HG02798 (cell line): Measurements from ENCODE around the gene RPS21.
A peak's percentile ranks its signal among the peaks of the same experiment; 100 is the strongest.

ENCODE experiments used
- ATAC-seq: cut with Tn5 transposase; IDR thresholded peaks from one replicate; pipeline ENCODE4 v1.9.1; 2021; ENCODE audit warnings: mild to moderate bottlenecking; ENCODE audit not compliant: unreplicated experiment, poor library complexity

RPS21 gene

DNA sequence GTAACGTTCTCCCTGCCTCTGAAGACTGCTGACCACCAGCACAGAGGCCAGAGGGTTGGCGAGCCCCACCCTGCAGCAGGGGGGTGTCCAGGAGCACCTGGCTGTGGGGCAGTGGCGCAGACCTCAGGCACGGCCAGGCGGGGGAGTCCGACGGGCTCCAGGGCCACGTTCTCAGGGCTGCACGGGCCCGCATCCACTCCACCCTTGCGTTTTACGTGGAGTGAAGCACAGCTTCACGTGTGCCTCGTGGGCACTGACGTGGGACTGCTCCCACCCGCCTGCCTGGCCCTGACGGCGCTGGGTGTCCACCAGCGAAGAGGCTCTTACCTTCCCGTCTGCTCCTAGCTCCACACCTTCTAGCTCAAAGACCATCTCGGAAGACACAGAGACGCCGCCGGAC is 6.9 kb downstream of the RPS21 start:
- ATAC-seq = no peak

DNA sequence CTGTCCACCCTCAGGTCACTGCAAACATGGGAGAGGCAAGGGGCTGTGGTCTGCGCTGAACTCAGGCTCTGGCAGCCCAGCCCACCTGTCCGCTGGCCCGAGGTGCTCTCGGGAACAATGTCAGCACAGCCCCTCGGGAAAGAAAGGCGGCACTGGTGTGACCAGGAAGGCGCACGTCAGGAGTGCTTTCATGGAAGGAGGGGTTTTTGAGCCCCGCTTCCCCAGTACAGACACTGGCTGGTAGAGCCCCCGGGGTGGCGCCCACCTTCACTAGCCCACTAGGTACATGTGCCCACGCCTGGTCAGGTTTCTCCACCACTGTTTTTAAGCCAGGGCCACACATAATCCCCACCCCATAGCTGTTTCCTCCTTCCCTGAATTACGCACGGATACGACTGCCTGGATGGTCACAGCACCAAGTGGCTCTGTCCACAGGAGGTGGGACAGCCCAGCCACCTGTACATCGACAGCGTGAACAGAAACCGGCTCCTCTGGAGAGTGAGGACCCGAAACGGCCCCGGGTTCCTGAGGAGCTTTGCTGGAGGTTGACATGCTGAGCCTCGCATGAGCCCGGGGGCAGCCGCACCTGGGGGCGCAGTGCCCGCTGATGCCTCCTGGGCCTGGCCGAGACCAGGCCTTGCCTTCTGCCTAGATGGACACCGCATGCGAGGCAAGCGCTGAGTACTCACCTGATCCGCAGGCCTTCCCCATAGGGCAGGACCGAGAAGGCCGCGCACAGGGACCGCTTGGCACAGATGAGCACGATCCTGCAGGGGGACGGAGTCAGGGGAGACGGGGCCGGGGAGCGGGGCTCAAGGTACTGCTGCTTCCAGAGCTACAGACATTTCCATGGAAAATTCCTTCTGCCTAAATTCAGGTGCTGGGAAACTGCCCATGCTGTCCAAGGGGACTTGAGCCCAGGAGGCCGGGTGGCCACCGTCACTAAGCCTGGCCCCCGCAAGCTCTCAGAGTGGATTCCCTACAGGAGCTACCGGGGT is 7.6 kb downstream of the RPS21 start:
- ATAC-seq = no peak

DNA sequence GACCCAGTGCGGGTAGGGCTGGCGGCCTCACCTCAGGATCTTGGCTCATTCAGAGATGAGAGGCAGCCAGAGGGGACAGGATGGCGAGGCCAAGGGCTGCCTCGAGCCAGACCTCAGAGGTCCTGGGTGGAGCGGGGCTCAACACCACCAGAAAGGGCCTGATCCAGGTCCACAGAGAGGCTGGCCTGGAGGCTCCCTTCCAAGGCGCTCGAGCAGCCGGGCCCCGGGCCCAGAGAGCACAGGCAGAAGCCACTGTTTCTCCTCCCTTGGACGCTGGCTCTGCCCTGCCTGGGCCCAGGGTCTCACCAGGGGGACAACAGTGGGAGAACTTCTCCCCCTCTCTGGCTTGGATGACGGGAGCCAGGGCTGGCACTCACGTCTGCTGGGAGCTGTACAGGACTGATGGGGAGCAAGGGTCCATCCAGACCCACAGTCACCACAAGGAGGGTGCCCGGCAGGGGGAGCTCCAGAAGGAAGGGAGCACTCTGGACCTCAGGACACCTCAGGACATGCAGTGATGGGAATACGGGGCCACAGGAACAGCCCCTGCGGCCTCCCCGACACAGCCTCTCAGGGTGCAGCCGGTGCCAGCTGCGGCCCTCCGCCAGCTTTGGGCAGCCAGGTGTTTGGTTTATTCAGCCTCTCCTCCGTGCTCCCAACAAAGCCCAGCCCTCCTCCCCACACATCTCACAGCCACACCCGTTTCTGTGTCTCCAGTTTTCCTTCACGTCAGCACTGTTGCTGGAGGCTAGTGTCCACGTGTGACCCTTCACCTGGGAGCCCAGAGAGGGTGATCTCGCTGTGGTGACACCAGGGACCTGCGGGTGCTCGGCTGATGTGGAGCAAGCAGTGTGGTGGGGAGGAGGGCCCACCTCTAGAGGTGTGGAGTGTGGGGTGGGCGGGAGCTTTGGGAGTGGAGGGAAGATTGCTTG is 8.7 kb downstream of the RPS21 start:
- no peak for ATAC-seq

DNA sequence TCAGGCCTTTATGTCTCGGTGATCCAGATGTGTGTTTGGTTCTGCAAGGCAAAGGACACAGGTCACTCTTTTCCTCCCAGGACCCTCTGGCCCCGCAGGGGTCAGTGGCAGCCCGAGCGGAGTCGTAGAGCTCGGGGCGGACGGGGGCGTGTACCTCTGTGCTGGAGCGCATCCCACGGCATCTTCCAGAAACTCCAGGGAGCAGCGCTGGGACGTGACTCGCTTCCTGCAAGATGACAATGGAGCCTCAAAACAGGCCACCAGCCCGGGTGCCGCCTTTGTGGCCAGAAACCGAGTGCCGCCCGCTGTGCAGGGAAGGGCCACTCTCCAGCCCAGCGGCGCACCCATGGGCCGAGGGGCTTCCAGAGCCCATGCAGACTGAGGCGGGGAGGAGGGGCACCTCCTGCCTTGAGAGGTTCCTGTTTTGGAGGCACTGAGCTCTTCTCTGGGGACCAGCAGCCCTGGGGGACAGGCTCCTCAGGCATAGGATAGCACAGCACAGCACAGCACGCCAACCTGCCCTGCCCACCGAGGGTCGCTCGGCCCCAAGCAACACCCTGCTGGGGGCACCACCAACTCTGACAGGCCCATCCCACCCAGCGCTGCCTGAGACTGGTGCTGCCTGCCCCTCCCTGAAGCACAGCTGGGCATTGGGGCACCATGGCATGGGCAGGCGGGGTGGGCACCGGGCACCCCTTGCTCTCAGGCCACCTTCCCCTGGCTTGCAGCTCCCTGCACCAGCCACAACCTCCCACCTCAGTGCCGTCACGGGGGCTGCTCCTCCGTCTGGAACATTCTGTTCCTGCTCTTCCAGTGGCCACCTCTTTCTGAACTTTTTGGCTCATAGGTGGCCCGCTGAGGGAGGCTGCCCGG is 9.7 kb downstream of the RPS21 start:
- ATAC-seq = no peak

DNA sequence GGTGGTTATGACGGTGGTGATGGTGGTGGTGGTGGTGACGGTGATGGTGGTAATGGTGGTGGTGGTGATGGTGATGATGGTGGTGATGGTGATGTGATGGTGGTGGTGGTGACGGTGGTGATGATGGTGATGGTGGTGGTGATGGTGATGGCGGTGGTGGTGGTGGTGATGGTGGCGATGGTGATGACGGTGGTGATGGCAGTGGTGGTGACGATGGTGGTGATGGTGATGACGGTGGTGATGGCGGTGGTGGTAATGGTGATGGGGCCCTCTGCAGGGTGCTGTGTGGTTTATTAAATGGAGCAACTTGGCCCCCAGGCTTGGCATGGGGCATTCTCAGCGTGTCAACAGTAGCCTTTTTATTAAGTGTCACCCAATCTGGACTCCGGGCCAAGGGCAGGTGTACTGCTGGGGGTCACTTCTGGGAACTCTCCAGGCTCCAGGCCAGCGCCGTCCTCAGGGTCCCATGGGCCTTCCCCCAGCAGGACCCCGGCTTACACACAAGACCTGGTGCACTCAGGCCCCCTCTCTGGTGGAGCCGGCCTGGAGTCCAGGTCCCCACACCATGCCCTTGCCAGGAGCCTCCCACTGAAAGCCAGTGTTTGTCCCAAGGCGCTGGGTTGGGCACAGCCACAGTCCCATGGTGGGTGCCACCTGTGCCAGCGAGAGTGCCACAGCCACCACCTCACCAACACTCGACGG is 11.4 kb downstream of the RPS21 start:
- no peak for ATAC-seq

DNA sequence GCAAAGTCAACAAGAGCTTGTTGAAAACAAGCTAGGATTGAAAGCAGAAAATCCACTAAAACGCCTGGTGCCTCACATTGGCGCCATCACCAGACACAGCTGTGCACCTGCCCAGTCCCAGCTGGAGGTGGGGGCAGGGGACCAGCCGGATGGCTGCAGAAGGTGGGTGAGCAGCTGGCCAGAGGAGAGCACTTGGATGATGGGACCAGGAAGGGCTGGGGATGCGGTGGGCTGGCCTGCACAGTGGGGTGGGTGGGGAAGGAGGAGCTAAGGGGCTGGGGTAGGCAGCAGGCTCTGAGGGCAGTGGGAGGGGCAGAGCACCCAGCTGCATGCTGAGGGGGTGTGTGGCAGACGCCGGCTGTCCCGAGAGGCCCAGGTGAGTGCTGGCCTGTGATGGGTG is 13.1 kb downstream of the RPS21 start:
- no peak for ATAC-seq

DNA sequence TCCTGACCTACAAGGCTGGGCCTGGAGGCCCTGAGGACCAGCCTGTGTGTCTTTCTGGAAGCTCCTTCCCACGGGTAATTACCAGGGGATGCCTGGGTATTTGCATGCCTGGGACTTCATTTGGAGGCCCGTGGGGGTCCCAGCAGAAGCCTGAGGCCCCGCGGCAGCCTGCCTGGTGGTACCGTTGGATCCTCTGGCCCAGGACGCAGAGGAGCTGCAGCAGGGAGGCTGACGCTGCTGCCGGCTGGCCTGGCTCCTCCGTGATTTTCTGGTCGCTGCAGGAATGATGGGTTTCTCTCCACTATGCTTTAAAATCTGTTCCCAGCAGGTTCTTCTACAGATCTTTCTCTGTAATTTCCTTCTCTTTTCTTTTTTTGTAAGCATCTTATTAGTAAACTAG is 13.6 kb downstream of the RPS21 start:
- no peak for ATAC-seq

DNA sequence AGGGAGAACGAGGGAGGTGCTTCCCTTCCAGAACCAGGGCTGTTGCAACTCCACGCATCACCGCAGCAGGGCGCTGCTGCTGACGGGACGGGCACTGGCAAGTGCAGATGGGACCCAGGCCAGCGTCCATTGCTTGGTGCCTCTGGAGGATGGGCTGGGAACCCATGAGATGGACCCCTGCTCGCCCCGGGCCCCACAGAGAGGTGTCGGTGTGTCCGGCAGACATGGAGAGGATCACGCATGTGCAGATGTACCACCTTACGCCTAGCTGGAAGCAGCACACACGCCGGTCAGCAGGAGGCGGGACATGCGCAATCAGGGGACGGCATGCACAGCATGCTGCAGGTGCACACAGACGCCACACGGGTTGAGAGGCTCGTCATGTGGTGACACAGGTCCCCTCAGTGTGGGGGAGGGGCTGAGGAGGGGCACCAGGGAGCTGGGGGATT is 14.5 kb downstream of the RPS21 start:
- ATAC-seq = no peak

DNA sequence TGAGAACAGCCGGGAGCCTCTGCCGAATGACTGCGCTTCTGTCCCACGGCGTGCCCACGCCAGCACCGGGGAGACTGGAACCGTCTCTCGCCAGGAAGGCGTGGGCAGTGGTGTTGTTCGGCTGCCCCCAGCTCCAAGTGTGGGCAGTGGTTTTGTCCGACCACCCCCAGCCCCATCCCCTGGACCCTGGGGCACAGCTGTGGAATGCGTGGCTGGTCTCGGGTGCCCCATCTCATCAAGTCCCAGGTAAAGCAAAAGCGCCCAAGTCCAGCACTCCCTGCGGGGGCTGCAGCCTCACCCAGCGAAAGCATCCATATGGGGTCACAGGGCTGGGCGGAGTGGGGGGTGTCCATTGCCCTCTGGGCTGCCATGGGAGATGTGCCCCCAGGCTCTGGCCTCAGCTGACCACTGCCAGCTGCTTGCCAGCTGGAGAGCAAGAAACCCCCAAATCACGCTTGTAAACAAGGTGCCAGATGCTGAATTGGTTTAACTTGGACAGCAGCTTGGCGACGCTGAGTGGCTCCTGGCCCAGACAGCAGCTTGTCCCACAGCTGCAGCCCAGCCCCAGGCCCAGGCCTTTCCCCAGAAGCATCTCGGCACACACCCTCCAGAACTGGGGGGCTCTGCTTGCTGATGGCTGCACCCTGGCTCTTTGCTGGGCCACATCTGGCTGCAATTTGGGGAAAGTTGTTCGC is 15.7 kb downstream of the RPS21 start:
- ATAC-seq = no peak

DNA sequence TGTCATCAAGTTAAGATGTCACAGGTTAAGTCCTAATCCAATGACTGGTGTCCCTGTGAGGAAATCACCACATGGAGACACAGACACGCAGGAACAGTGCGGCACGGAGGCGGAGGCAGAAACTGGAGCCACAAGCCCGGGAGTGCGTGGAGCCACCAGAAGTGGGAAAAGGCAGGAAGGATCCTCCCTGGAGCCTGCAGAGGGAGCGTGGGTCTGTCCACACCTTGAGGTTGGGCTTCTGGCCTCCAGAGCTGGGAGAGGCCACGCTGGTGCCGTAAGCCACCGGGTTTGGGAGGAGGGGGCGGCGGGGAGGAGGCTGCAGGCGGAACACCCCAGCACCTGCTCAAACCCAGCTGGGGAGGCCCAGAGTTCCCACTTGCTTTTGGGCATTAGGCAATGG is 16.4 kb downstream of the RPS21 start:
- ATAC-seq = no peak

DNA sequence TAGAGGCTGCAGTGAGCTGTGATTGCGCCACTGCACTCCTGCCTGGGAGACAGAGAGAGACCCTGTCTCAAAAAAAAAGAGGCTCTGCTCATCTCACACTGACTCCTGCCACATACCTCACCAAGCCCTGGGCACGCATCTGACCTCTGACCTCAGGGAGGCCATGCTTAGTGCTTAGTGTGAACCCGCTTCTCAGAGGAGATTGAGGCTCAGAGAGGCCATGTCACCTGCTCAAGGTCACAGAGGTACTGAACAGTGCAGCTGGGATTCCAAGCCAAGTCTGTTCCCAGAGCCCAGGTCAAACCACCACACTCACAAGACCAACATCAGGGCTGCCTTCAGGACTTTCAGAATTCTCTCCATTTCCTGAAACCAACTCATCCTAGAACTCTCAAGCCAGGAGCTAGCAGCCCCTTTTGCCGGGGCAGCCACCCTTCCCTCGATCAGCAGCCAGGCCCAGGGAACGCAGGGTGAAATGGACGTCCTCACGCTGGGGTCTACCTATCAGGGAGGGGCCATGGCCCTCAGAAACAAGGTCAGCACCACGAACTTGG is 17.3 kb downstream of the RPS21 start:
- ATAC-seq = no peak

DNA sequence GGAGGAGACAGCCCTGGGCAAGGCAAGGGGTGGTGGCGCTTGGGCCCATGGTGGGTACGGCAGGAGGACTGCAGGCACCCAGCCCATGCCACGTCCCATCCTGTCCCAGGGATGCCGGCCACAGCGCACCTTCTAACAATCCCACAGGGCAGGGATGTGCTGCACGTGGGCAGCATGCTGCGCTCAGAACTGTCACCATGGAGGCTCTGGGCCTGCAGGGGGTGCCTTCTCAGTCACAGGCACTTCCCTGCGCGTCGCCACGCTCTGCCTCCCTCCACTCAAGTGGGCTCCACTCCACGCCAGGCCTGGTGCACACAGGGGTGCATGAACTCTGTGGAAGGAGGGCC is 17.8 kb downstream of the RPS21 start:
- no peak for ATAC-seq

DNA sequence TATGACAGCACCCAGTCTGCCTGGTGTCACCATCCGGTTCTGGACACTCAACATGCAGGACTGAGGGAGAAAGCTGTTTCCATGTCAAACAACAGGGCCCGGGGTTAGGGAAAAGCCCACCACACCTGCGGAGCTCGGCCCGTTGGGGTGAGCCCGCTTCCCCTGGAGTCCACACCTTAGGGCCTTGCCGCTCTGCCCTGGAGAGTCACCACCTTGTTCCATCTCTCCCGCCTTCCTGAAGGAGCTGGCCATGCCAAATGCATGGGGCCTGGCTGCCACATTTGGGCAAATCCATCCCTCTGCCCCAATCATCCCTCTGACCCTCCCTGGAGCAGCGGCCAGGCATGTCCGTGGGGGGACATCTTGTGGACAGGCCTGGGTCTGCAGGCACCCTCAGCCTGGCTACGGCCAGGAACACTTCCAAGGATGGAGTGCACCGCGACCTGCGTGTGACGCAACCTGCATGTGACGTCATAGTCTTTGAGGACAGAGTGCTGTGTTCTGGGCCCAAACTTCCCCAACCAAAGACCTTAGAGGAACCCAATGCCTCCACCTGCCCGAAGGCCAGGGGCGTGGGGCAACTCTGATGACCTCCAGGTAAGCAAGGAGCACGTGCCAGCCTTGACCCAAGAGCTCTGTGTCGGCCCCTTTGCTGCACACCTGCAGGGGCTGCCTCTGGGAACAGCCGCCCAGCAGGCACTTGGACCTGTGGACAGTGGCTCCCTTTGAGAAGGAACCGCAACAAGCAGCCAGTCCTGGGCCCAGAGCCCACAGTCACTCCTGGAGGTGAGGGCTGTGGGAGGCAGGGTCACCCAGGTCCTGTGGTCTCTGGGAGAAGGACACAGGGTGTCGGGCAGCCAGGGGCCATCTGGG is 18.4 kb downstream of the RPS21 start:
- ATAC-seq = no peak

DNA sequence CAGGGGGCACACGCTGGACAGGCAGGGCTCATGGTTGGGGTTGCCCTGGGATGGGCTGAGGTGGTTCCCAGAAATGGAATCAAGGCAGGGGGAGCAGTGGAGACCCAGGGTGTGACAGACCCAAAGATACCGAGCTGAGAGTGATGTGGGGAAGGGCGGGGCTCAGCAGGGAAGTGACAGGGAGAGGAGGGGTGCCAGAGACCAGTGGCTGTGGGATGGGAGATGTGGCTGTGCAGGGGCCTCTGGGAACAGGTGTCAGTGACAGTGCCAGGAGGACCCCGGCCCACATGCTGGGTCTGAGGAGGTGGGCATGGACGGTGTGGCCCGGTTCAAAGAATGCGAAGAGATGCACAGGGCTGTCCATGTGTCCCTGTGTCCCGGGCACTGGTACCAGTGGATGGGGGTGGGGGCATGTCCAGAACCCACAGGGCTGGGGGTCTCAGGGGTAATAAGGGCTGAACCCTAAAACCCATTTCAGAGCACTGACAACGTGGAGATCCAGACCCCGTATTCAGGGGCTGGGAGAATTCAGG is 19.1 kb downstream of the RPS21 start:
- no peak for ATAC-seq

DNA sequence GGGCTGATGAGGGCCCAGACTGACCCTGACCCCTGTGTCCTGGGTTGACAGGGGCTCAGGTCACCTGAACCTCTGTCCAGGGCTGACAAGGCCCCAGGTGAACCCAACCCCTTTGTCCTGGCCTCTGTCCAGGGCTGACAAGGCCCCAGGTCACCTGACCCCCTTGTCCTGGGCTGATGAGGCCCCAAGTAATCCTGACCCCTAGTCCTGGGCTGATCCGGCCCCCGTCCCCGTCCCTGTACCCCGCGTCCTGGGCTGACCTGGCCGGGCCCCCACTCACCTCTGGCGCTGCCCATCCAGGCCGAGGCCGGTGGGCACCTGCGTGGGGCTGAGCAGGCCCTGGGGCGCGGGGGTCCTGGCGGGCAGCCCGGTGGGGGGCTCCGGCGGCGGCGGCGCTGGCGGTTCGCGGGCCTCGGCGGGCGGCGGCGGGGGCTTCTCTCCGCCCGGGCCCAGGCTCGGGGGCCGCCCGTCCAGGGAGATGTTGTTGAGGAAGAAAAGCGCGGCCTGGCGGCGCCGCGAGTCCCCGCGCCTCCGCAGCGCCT is 19.8 kb downstream of the RPS21 start:
- peak; percentile 2 for ATAC-seq

DNA sequence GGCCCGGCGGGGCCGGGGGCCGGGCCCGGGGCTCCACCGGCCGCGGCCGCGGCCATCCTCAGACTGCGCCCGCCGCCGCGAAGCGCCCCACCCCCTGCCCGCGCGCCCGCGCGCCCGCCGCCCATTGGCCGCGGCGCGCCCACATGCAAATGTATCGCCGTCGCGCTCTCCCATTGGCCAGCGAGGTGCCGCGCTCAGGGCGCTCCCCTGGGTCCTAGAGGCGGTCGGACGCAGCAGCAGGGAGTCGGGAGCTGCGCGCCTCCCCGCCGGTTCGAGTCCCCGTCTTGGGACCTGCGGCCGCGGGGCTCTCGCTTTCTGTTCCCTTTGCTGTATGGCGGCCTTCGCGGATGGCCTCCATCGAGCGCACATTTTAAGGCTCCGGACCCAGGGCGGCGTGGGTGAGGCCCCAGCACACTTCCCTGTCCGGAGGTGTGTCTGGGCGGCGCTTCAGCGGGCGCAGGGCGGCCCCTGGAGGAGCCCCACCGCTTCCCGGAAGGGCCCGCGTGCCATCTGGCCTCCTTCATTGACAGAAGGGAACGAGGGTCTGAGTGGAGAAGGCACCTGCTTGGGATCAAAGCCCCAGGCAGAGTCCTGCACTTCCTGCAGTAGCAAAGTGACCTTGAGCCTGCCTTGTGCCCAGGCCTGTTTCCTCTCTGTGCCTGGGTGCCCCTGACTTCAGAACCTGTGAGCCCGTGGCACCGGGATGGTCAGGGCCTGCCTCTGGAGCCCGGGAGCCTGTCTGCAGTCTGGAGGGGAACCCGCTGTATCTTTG is 20.5 kb downstream of the RPS21 start, which contains the start of gene CABLES2:
Gene CABLES2, minus strand, starts transcription at position 65 of the 772 bp plus-strand sequence. Its CDS starts 9 bp downstream, at position 56.
- ATAC-seq = peak; percentile 90
